HUES6 (cell line): ENCODE data around the gene GNB1.

Experiments
- H3K27ac ChIP-seq: 2 replicates; pipeline ENCODE4 v1.7.0; 2013; ENCODE audit warnings: low read depth, mild to moderate bottlenecking, low read length, inconsistent platforms
- H3K27me3 ChIP-seq: 2 replicates; pipeline ENCODE4 v1.6.1; 2013; ENCODE audit warnings: low read length; ENCODE audit not compliant: control insufficient read depth, insufficient read depth
- H3K36me3 ChIP-seq: 2 replicates; pipeline ENCODE4 v1.6.1; 2013; ENCODE audit warnings: low read length; ENCODE audit not compliant: control insufficient read depth, insufficient read depth
- H3K4me1 ChIP-seq: 2 replicates; pipeline ENCODE4 v1.6.1; 2013; ENCODE audit warnings: low read length; ENCODE audit not compliant: control insufficient read depth, insufficient read depth
- H3K4me3 ChIP-seq: 2 replicates; pipeline ENCODE4 v1.5.1; 2013; ENCODE audit warnings: low read depth, low read length
- H3K9ac ChIP-seq: one replicate; pipeline ENCODE4 v1.6.1; 2013; ENCODE audit warnings: mild to moderate bottlenecking, low read length
- H3K9me3 ChIP-seq: 2 replicates; pipeline ENCODE4 v1.6.1; 2013; ENCODE audit warnings: low read depth, low read length; ENCODE audit not compliant: control insufficient read depth, insufficient read depth

The GNB1 gene

GRCh38 chr1:1928231-1929101 lies 37.6 kb upstream of the GNB1 start:
- no peaks in the 10 kb centered on the region for H3K4me1 ChIP-seq
- no peak overlapping the region for H3K27ac ChIP-seq
- no peak overlapping the region for H3K9ac ChIP-seq
- H3K27me3 ChIP-seq: no peaks in the 10 kb centered on the region
- H3K9me3 ChIP-seq: peaks cover 7% of the 10 kb centered on the region
- no peak overlapping the region for H3K4me3 ChIP-seq
- H3K36me3 ChIP-seq: no peaks in the 10 kb centered on the region

GRCh38 chr1:1927751-1928150 lies 36.9 kb upstream of the GNB1 start:
- Histone ChIP-seq H3K4me1 (peaks cover 2% of the 10 kb centered on the region; the same call in 1 of the 2 replicates), H3K27ac (no peak overlapping the region), H3K36me3 (no peaks in the 10 kb centered on the region), H3K9me3 (peaks cover 7% of the 10 kb centered on the region), H3K4me3 (no peak overlapping the region), H3K9ac (no peak overlapping the region), H3K27me3 (no peaks in the 10 kb centered on the region)

GRCh38 chr1:1926886-1927660 lies 36.2 kb upstream of the GNB1 start:
- Histone ChIP-seq H3K27me3 (no peaks in the 10 kb centered on the region), H3K27ac (no peak overlapping the region), H3K4me1 (peaks cover 2% of the 10 kb centered on the region; the same call in 1 of the 2 replicates), H3K36me3 (no peaks in the 10 kb centered on the region), H3K9ac (no peak overlapping the region), H3K4me3 (no peak overlapping the region), H3K9me3 (peaks cover 7% of the 10 kb centered on the region)

GRCh38 chr1:1926346-1926811 lies 35.5 kb upstream of the GNB1 start:
- no peaks in the 10 kb centered on the region for H3K27me3 ChIP-seq
- no peaks in the 10 kb centered on the region for H3K36me3 ChIP-seq
- H3K27ac ChIP-seq: no peak overlapping the region
- H3K9ac ChIP-seq: no peak overlapping the region
- H3K4me3 ChIP-seq: no peak overlapping the region
- peaks cover 2% of the 10 kb centered on the region; the same call in 1 of the 2 replicates for H3K4me1 ChIP-seq
- peaks cover 7% of the 10 kb centered on the region for H3K9me3 ChIP-seq

- H3K9me3 ChIP-seq: peaks cover 7% of the 10 kb centered on the region
- H3K27ac ChIP-seq: no peak overlapping the region
- no peaks in the 10 kb centered on the region for H3K27me3 ChIP-seq
- no peaks in the 10 kb centered on the region for H3K36me3 ChIP-seq
- H3K4me1 ChIP-seq: peaks cover 2% of the 10 kb centered on the region; the same call in 1 of the 2 replicates
- no peak overlapping the region for H3K4me3 ChIP-seq
- no peak overlapping the region for H3K9ac ChIP-seq
Observed at GRCh38 chr1:1925437-1926345, 34.8 kb upstream of the GNB1 start.

- no peak overlapping the region for H3K4me3 ChIP-seq
- no peaks in the 10 kb centered on the region for H3K36me3 ChIP-seq
- no peak overlapping the region for H3K27ac ChIP-seq
- H3K4me1 ChIP-seq: peaks cover 8% of the 10 kb centered on the region
- 0 out of 2 replicates have a peak, but pooled peaks cover 5% of the 10 kb centered on the region for H3K27me3 ChIP-seq
- H3K9ac ChIP-seq: no peak overlapping the region
- peaks cover 7% of the 10 kb centered on the region for H3K9me3 ChIP-seq
Observed at GRCh38 chr1:1924849-1925248, 34.0 kb upstream of the GNB1 start.

GRCh38 chr1:1924386-1924785 lies 33.5 kb upstream of the GNB1 start:
- Histone ChIP-seq H3K9me3 (peaks cover 7% of the 10 kb centered on the region), H3K27me3 (0 out of 2 replicates have a peak, but pooled peaks cover 5% of the 10 kb centered on the region), H3K4me1 (peaks cover 11% of the 10 kb centered on the region), H3K27ac (no peak overlapping the region), H3K36me3 (no peaks in the 10 kb centered on the region), H3K9ac (no peak overlapping the region), H3K4me3 (no peak overlapping the region)

GRCh38 chr1:1922956-1923833 lies 32.3 kb upstream of the GNB1 start:
- peaks cover 7% of the 10 kb centered on the region for H3K9me3 ChIP-seq
- H3K36me3 ChIP-seq: no peaks in the 10 kb centered on the region
- peaks cover 8% of the 10 kb centered on the region; the same call in 1 of the 2 replicates for H3K27me3 ChIP-seq
- H3K4me3 ChIP-seq: no peak overlapping the region
- no peak overlapping the region for H3K9ac ChIP-seq
- no peak overlapping the region for H3K27ac ChIP-seq
- peaks cover 15% of the 10 kb centered on the region for H3K4me1 ChIP-seq

- Histone ChIP-seq H3K27me3 (peaks cover 13% of the 10 kb centered on the region; the same call in 1 of the 2 replicates), H3K4me3 (no peak overlapping the region), H3K27ac (no peak overlapping the region), H3K36me3 (no peaks in the 10 kb centered on the region), H3K9me3 (peaks cover 7% of the 10 kb centered on the region), H3K4me1 (peaks cover 19% of the 10 kb centered on the region), H3K9ac (no peak overlapping the region)
Observed at GRCh38 chr1:1922702-1922955, 31.7 kb upstream of the GNB1 start.
